NCI-H748 (cell line): ENCODE results near the gene TPSD1.
"Not testable (repeated sequence)": the region's sequence is repeated elsewhere in the genome, so short reads cannot be mapped to it uniquely, and the experiment has no call there.

Source experiments
- DNase-seq: peaks from one replicate; lab custom pipeline; 2025; ENCODE audit not compliant: unreplicated experiment; lab: John Stamatoyannopoulos, UW

The TPSD1 gene

GRCh38 chr16:1220841-1221627 lies 34.8 kb upstream of the TPSD1 start:
- DNase-seq: no peak

- no peak for DNase-seq
Observed at GRCh38 chr16:1221628-1222552, 34.0 kb upstream of the TPSD1 start.

GRCh38 chr16:1222553-1223354 lies 33.1 kb upstream of the TPSD1 start:
- no peak for DNase-seq

GRCh38 chr16:1223355-1224214 lies 32.3 kb upstream of the TPSD1 start:
- DNase-seq: no peak

- DNase-seq: no peak
Observed at GRCh38 chr16:1224558-1224957, 31.3 kb upstream of the TPSD1 start.

- no peak for DNase-seq
Observed at GRCh38 chr16:1225051-1225451, 30.8 kb upstream of the TPSD1 start, which contains the start of gene TPSG1. Gene TPSG1, minus strand, starts transcription at chr16:1225268. Its CDS starts 16 bp downstream, at chr16:1225252.

- DNase-seq: not testable (repeated sequence)
Observed at GRCh38 chr16:1225728-1226311, 30.0 kb upstream of the TPSD1 start.

- DNase-seq: not testable (repeated sequence)
Observed at GRCh38 chr16:1226692-1227091, 29.2 kb upstream of the TPSD1 start.

- DNase-seq: not testable (repeated sequence)
Observed at GRCh38 chr16:1228227-1228626, 27.6 kb upstream of the TPSD1 start.

- DNase-seq: not testable (repeated sequence)
Observed at GRCh38 chr16:1229476-1229875, 26.4 kb upstream of the TPSD1 start.

GRCh38 chr16:1230084-1230470 lies 25.8 kb upstream of the TPSD1 start, which contains the start of gene TPSB2:
Gene TPSB2, minus strand, starts transcription at chr16:1230184. Its CDS starts 233 bp downstream, at chr16:1229951.
- not testable (repeated sequence) for DNase-seq

- not testable (repeated sequence) for DNase-seq
Observed at GRCh38 chr16:1230471-1231212, 25.2 kb upstream of the TPSD1 start.

GRCh38 chr16:1231301-1231700 lies 24.6 kb upstream of the TPSD1 start:
- DNase-seq: not testable (repeated sequence)

- not testable (repeated sequence) for DNase-seq
Observed at GRCh38 chr16:1232049-1232748, 23.7 kb upstream of the TPSD1 start.

- DNase-seq: not testable (repeated sequence)
Observed at GRCh38 chr16:1236659-1237058, 19.2 kb upstream of the TPSD1 start.

GRCh38 chr16:1237990-1238389 lies 17.9 kb upstream of the TPSD1 start:
- DNase-seq: no peak

- DNase-seq: not testable (repeated sequence)
Observed at GRCh38 chr16:1238909-1239308, 17.0 kb upstream of the TPSD1 start.

- not testable (repeated sequence) for DNase-seq
Observed at GRCh38 chr16:1239575-1239974, 16.3 kb upstream of the TPSD1 start.
